22Rv1 (cell line): ENCODE measurements around the gene SNX21.

Experiments
- H3K27ac ChIP-seq: fragments of 450-650 bp; 2 replicates; pipeline ENCODE4 v1.5.1; 2017
- ZFX ChIP-seq: fragments of 450-650 bp; IDR thresholded peaks from 2 replicates; pipeline ENCODE4 v1.6.1; 2017; ENCODE audit warnings: antibody characterized with exemption, borderline replicate concordance
- TF ChIP-seq, protein P1 (sequence below): fragments of 450-650 bp; IDR thresholded peaks from 2 replicates; pipeline ENCODE4 v1.5.1; 2017; ENCODE audit warnings: mild to moderate bottlenecking

SNX21 gene

DNA sequence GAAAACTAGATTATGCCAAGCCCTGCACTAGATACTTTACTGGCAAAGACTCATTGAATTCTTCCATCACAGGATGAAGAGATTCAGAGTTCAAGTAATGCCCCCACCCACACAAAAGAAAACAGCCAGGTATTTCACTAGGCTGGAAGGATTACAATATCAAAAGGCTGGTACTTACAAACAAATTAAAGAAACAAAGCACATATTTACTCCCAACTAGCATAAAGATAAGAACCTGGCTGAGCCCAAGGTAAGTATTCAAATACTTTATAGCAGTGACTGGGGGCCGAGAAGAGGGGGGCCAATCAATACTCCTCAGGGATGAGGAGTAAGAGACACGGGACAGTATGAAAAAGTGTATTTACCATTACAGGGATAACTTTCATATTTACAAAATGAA lies 19.9 kb downstream of the SNX21 start:
- 0 out of 2 replicates have a peak overlapping the region, but pooled peaks have one; percentile 15 for H3K27ac ChIP-seq
- no peak for TF ChIP-seq ZFX
- TF ChIP-seq, protein P1, sequence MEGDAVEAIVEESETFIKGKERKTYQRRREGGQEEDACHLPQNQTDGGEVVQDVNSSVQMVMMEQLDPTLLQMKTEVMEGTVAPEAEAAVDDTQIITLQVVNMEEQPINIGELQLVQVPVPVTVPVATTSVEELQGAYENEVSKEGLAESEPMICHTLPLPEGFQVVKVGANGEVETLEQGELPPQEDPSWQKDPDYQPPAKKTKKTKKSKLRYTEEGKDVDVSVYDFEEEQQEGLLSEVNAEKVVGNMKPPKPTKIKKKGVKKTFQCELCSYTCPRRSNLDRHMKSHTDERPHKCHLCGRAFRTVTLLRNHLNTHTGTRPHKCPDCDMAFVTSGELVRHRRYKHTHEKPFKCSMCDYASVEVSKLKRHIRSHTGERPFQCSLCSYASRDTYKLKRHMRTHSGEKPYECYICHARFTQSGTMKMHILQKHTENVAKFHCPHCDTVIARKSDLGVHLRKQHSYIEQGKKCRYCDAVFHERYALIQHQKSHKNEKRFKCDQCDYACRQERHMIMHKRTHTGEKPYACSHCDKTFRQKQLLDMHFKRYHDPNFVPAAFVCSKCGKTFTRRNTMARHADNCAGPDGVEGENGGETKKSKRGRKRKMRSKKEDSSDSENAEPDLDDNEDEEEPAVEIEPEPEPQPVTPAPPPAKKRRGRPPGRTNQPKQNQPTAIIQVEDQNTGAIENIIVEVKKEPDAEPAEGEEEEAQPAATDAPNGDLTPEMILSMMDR, result no peak

GRCh38 chr20:45857114-45857881 lies 23.7 kb downstream of the SNX21 start, which contains the start of the genes ACOT8 and ZSWIM3:
ACOT8 (minus strand) TSS chr20:45857392; CDS start chr20:45857315, 77 bp downstream.
ZSWIM3 (plus strand) TSS chr20:45857614; CDS start chr20:45857826, 212 bp downstream.
- H3K27ac ChIP-seq, result peak within 1 kb of the TSS; percentile 72
- TF ChIP-seq, protein P1, result no peak
- TF ChIP-seq ZFX, result no peak

DNA sequence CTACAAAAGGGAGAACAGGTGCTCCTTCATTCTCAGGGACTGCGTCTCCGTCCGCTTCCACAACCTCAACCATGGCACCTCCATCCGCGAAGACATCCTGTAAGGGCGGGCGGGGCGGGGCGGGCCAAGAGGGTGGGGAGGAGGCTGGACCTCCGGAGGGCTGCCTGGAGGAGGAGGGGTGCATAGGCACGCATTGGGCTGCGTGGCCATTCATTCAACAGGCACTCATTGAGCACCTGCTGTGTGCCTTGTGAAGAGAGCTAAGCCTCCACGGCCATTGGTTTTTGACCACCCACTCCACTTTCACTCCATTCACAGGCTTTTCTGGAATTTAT lies 24.2 kb downstream of the SNX21 start:
- no peak for TF ChIP-seq ZFX
- TF ChIP-seq, protein P1, result no peak
- peak overlapping the region; percentile 72 for H3K27ac ChIP-seq

DNA sequence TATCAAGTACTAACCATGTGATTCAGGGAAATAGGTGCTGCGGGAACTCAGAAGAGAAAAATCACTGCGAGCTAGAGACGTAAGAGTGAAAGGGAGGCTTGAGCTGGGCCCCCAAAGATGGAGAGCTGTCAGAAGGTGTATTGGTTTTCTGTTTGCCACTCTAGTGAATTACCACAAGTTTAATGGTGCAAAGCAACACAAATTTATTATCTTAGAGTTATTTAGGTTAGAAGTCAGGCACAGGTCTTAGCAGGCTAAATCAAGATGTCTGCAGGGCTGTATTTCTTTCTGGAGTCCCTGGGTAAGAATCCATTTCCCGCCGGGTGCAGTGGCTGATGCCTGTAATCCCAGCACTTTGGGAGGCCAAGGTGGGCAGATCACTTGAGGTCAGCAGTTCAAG lies 26.3 kb downstream of the SNX21 start:
- TF ChIP-seq, protein P1, result no peak
- TF ChIP-seq ZFX, result no peak
- H3K27ac ChIP-seq, result no peak overlapping the region

- TF ChIP-seq ZFX, result no peak
- TF ChIP-seq, protein P1, result no peak
These were observed 27.1 kb downstream of the SNX21 start for GRCh38 chr20:45860560-45861220.

GRCh38 chr20:45861221-45862075 lies 27.8 kb downstream of the SNX21 start:
- TF ChIP-seq, protein P1, result no peak
- no peak for TF ChIP-seq ZFX
- H3K27ac ChIP-seq, result no peak overlapping the region

More at GRCh38 chr20:45860560-45861220, 27.1 kb downstream of the SNX21 start:
- H3K27ac ChIP-seq, result no peak overlapping the region
